ENCODE measurements around the gene IGF1R.

DNA sequence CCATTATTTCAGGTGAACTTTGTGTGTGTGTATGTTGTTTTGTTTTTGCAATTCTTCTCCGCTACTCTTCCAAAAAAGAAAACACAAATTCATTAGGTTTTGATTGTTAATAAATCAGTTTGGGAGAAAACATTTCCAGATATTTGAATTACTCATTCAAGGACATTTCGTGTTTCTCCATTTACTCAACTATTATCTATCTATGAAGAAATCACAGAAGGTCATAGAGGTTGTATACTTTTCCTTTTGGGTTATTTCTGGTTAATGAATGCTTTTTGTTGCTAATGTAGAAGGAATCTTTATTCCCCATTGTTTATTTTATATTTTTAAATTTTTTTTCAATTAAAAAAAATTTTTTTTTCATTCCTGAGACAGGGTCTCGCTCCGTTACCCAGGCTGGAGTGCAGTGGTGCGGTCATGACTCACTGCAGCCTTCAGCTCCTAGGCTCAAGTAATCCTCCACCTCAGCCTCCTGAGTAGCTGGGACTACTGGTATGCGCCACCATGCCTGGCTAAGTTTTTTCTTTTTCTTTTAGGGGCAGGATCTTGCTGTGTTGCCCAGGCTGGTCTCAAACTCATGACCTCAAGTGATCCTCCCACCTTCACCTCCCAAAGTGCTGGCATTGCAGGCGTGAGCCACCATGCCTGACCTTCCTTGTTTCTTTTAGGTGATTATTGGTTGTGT lies 28.4 kb downstream of the IGF1R start:
- TF ChIP-seq, protein P1, sequence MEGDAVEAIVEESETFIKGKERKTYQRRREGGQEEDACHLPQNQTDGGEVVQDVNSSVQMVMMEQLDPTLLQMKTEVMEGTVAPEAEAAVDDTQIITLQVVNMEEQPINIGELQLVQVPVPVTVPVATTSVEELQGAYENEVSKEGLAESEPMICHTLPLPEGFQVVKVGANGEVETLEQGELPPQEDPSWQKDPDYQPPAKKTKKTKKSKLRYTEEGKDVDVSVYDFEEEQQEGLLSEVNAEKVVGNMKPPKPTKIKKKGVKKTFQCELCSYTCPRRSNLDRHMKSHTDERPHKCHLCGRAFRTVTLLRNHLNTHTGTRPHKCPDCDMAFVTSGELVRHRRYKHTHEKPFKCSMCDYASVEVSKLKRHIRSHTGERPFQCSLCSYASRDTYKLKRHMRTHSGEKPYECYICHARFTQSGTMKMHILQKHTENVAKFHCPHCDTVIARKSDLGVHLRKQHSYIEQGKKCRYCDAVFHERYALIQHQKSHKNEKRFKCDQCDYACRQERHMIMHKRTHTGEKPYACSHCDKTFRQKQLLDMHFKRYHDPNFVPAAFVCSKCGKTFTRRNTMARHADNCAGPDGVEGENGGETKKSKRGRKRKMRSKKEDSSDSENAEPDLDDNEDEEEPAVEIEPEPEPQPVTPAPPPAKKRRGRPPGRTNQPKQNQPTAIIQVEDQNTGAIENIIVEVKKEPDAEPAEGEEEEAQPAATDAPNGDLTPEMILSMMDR (IDR thresholded peaks at IDR 0.05), result no peak
- TF ChIP-seq POLR2A (IDR thresholded peaks at IDR 0.05), result no peak
